Glutamatergic neuron (in vitro differentiated cells): Measurements from ENCODE around the gene KIFBP. TPM values are rescaled to one million over a fixed set of nuclear protein-coding genes. Genes with fewer than 3 reads are reported as not detected.
"Not testable (repeated sequence)": the region's sequence is repeated elsewhere in the genome, so short reads cannot be mapped to it uniquely, and the experiment has no call there.

Source experiments
- DNase-seq: peaks from one replicate; pipeline ENCODE4 v3.0.0; 2022
- H3K27ac Mint-ChIP-seq: one replicate; pipeline ENCODE4 v1.8.0; 2020; ENCODE audit warnings: mild to moderate bottlenecking, mixed read lengths, inconsistent platforms; ENCODE audit not compliant: unreplicated experiment
- H3K27me3 Mint-ChIP-seq: one replicate; pipeline ENCODE4 v1.8.0; 2020; ENCODE audit warnings: mild to moderate bottlenecking, moderate library complexity, mixed read lengths, inconsistent platforms; ENCODE audit not compliant: unreplicated experiment
- H3K36me3 Mint-ChIP-seq: one replicate; pipeline ENCODE4 v1.8.0; 2020; ENCODE audit warnings: mild to moderate bottlenecking, mixed read lengths, inconsistent platforms; ENCODE audit not compliant: unreplicated experiment
- H3K4me1 Mint-ChIP-seq: one replicate; pipeline ENCODE4 v1.8.0; 2020; ENCODE audit warnings: mild to moderate bottlenecking, low read depth, mixed read lengths, inconsistent platforms; ENCODE audit not compliant: unreplicated experiment
- H3K4me3 Mint-ChIP-seq: one replicate; pipeline ENCODE4 v1.8.0; 2020; ENCODE audit warnings: mild to moderate bottlenecking, mixed read lengths, inconsistent platforms; ENCODE audit not compliant: unreplicated experiment
- H3K9me3 Mint-ChIP-seq: one replicate; pipeline ENCODE4 v1.8.0; 2020; ENCODE audit warnings: mild to moderate bottlenecking, moderate library complexity, mixed read lengths, inconsistent platforms; ENCODE audit not compliant: unreplicated experiment
- CTCF ChIP-seq: fragments of 200-600 bp; sonication (generic); IDR thresholded peaks from one replicate; pipeline ENCODE4 v1.5.0; 2021; ENCODE audit not compliant: partially characterized antibody, unreplicated experiment
- total RNA-seq: library from RNA; stranded (reverse); fragmentation: NEBNext Ultra II Directional; extraction: Animal tissue kit (Norgen Biotek cat#: 25700); gene quantifications from one replicate; pipeline ENCODE4 v1.2.1, GENCODE V29; 2021; ENCODE audit not compliant: unreplicated experiment

Gene KIFBP
- total RNA-seq, 1 donor from 2014 or later: 45.3 TPM

- DNase-seq: no peak
- H3K27ac Mint-ChIP-seq: no peak overlapping the region
- no peak for TF ChIP-seq CTCF
- H3K27me3 Mint-ChIP-seq: peaks cover 4% of the 10 kb centered on the region
- peaks cover 4% of the 10 kb centered on the region for H3K4me1 Mint-ChIP-seq
- H3K36me3 Mint-ChIP-seq: no peaks in the 10 kb centered on the region
- H3K4me3 Mint-ChIP-seq: no peak overlapping the region
- no peaks in the 10 kb centered on the region for H3K9me3 Mint-ChIP-seq
Observed at GRCh38 chr10:68959695-68960527, 28.7 kb upstream of the KIFBP start.

- Mint-ChIP-seq H3K4me1 (no peaks in the 10 kb centered on the region), H3K27ac (no peak overlapping the region), H3K9me3 (no peaks in the 10 kb centered on the region), H3K36me3 (no peaks in the 10 kb centered on the region), H3K27me3 (no peaks in the 10 kb centered on the region), H3K4me3 (no peak overlapping the region)
- TF ChIP-seq CTCF: no peak
- no peak for DNase-seq
Observed at GRCh38 chr10:68963151-68963550, 25.5 kb upstream of the KIFBP start.

- H3K36me3 Mint-ChIP-seq: no peaks in the 10 kb centered on the region
- H3K4me1 Mint-ChIP-seq: no peaks in the 10 kb centered on the region
- no peak for TF ChIP-seq CTCF
- H3K4me3 Mint-ChIP-seq: no peak overlapping the region
- H3K27ac Mint-ChIP-seq: no peak overlapping the region
- H3K27me3 Mint-ChIP-seq: no peaks in the 10 kb centered on the region
- H3K9me3 Mint-ChIP-seq: peaks cover 1% of the 10 kb centered on the region
- DNase-seq: no peak
Observed at GRCh38 chr10:68973975-68974374, 14.6 kb upstream of the KIFBP start.

GRCh38 chr10:68975936-68976473 is 12.6 kb upstream of the KIFBP start:
- not testable (repeated sequence) for H3K4me1 Mint-ChIP-seq, H3K27ac Mint-ChIP-seq, H3K9me3 Mint-ChIP-seq, H3K36me3 Mint-ChIP-seq, H3K4me3 Mint-ChIP-seq, DNase-seq, H3K27me3 Mint-ChIP-seq

GRCh38 chr10:68979738-68980137 is 8.9 kb upstream of the KIFBP start:
- H3K4me1 Mint-ChIP-seq, H3K36me3 Mint-ChIP-seq, DNase-seq, H3K9me3 Mint-ChIP-seq, H3K4me3 Mint-ChIP-seq, H3K27me3 Mint-ChIP-seq, H3K27ac Mint-ChIP-seq: not testable (repeated sequence)

GRCh38 chr10:68981074-68981473 is 7.5 kb upstream of the KIFBP start:
- no peak for TF ChIP-seq CTCF
- DNase-seq: no peak
- no peaks in the 10 kb centered on the region for H3K36me3 Mint-ChIP-seq
- H3K9me3 Mint-ChIP-seq: no peaks in the 10 kb centered on the region
- no peaks in the 10 kb centered on the region for H3K27me3 Mint-ChIP-seq
- no peak overlapping the region for H3K27ac Mint-ChIP-seq
- H3K4me3 Mint-ChIP-seq: no peak overlapping the region
- no peaks in the 10 kb centered on the region for H3K4me1 Mint-ChIP-seq
